H1 (cell line): Measurements from ENCODE around the gene GNGT2. TPM values are rescaled to one million over a fixed set of nuclear protein-coding genes. Genes with fewer than 3 reads are reported as not detected.
"Not testable (repeated sequence)": the region's sequence is repeated elsewhere in the genome, so short reads cannot be mapped to it uniquely, and the experiment has no call there.

ENCODE experiments used
- CTCF ChIA-PET: fragments of 300-600 bp; sonication (Branson Sonifier 250); formaldehyde crosslinking; loops from one replicate; lab custom pipeline; 2021; ENCODE audit not compliant: partially characterized antibody; lab: Charles Lee
- POLR2A ChIA-PET: fragments of 300-600 bp; sonication (Branson Sonifier 250); formaldehyde crosslinking; loops from one replicate; lab custom pipeline; 2021; ENCODE audit warnings: inconsistent platforms; ENCODE audit not compliant: partially characterized antibody; lab: Charles Lee
- DNase-seq, 2 experiments: peaks; one replicate each; pipeline versions ENCODE4 v3.0.0 to v3.0.0-alpha.2; 2010 to 2022; ENCODE audit warnings: low spot score in 2 of 2, low read depth in 1 of 2, mixed read lengths in 1 of 2
- FAIRE-seq: peaks from 2 replicates; lab custom pipeline; 2011; peaks lifted over from hg19 to GRCh38; lab: Jason Lieb, UNC
- H2AFZ ChIP-seq: 2 replicates; pipeline ENCODE4 v1.8.1; 2012; ENCODE audit warnings: low read length, inconsistent platforms
- H2AK5ac ChIP-seq: 2 replicates; pipeline ENCODE4 v1.6.1; 2013; ENCODE audit warnings: low read depth, low read length
- H2BK120ac ChIP-seq: replicated peaks from 2 replicates; pipeline ENCODE3; 2013; ENCODE audit warnings: low read depth, low read length, inconsistent platforms
- H2BK12ac ChIP-seq: 2 replicates; pipeline ENCODE4 v1.6.1; 2013; ENCODE audit warnings: low read depth, low read length
- H2BK15ac ChIP-seq: 2 replicates; pipeline ENCODE4 v1.6.1; 2013; ENCODE audit warnings: low read length
- H2BK20ac ChIP-seq: 2 replicates; pipeline ENCODE4 v1.6.1; 2013; ENCODE audit warnings: low read length
- H2BK5ac ChIP-seq: 2 replicates; pipeline ENCODE4 v1.6.1; 2013; ENCODE audit warnings: low read depth, low read length
- H3K14ac ChIP-seq: 2 replicates; pipeline ENCODE4 v1.6.1; 2013; ENCODE audit warnings: inconsistent platforms; ENCODE audit not compliant: insufficient read length
- H3K18ac ChIP-seq: 2 replicates; pipeline ENCODE4 v1.6.1; 2013; ENCODE audit warnings: low read length; ENCODE audit errors: extremely low read depth
- H3K23ac ChIP-seq: 2 replicates; pipeline ENCODE4 v1.6.1; 2013; ENCODE audit warnings: inconsistent platforms; ENCODE audit not compliant: insufficient read length
- H3K23me2 ChIP-seq: 2 replicates; pipeline ENCODE4 v1.6.1; 2013; ENCODE audit warnings: low read depth, low read length
- H3K27ac ChIP-seq: 2 replicates; pipeline ENCODE4 v1.6.1; 2011; ENCODE audit warnings: low read depth, low read length, inconsistent platforms
- H3K27me3 ChIP-seq, 4 experiments: replicated peaks in 1 of 4; 1 replicate in 1 of 4; 2 replicates in 3 of 4; pipeline versions ENCODE4 v1.6.1 to v1.8.1; 2011 to 2013; ENCODE audit warnings: low read length in 3 of 4, mild to moderate bottlenecking in 3 of 4, inconsistent platforms in 2 of 4, mixed read lengths in 2 of 4, moderate library complexity in 1 of 4; ENCODE audit not compliant: control insufficient read depth in 3 of 4, insufficient read depth in 3 of 4; ENCODE audit errors: extremely low read depth in 1 of 4
- H3K36me3 ChIP-seq, 4 experiments: 2 replicates each; pipeline versions ENCODE4 v1.6.1 to v1.8.1; 2011 to 2013; ENCODE audit warnings: mild to moderate bottlenecking in 4 of 4, low read length in 3 of 4, moderate library complexity in 2 of 4, control low read depth in 1 of 4, inconsistent platforms in 1 of 4; ENCODE audit not compliant: insufficient read depth in 4 of 4, control insufficient read depth in 2 of 4
- H3K4ac ChIP-seq: replicated peaks from 2 replicates; pipeline ENCODE3; 2013; ENCODE audit warnings: low read length, low read depth, mixed read lengths, inconsistent platforms; ENCODE audit not compliant: insufficient read length
- H3K4me1 ChIP-seq, 4 experiments: replicated peaks in 1 of 4; 1 replicate in 1 of 4; 2 replicates in 3 of 4; pipeline versions ENCODE4 v1.6.1 to v1.8.1; 2011 to 2013; ENCODE audit warnings: low read length in 3 of 4, inconsistent platforms in 2 of 4, mixed read lengths in 1 of 4; ENCODE audit not compliant: insufficient read depth in 4 of 4, control insufficient read depth in 3 of 4
- H3K4me2 ChIP-seq, 2 experiments: 2 replicates each; pipeline versions ENCODE4 v1.6.1 to v1.8.1; 2011 to 2013; ENCODE audit warnings: low read depth in 2 of 2, low read length in 2 of 2, control low read depth in 1 of 2, inconsistent platforms in 1 of 2, mild to moderate bottlenecking in 1 of 2; ENCODE audit not compliant: insufficient read depth in 1 of 2
- H3K4me3 ChIP-seq, 4 experiments: fragments of 200-600, 300-600 bp in 1 of 4; sonication (generic), shearing (Covaris generic), sonication (Bioruptor Twin) in 1 of 4; 2 replicates each; pipeline versions ENCODE4 v1.5.1 to v1.8.1; 2011 to 2016; ENCODE audit warnings: low read length in 4 of 4, low read depth in 3 of 4, control low read depth in 2 of 4, inconsistent platforms in 2 of 4, mild to moderate bottlenecking in 2 of 4, mixed read lengths in 1 of 4, moderate library complexity in 1 of 4; ENCODE audit not compliant: insufficient read depth in 2 of 4; ENCODE audit errors: extremely low read depth in 1 of 4
- H3K56ac ChIP-seq: replicated peaks from 2 replicates; pipeline ENCODE3; 2013; ENCODE audit warnings: low read depth, mild to moderate bottlenecking, mixed read lengths, low read length, inconsistent platforms; ENCODE audit not compliant: insufficient read length
- H3K79me1 ChIP-seq: 2 replicates; pipeline ENCODE4 v1.6.1; 2013; ENCODE audit warnings: low read depth, low read length, control low read depth
- H3K79me2 ChIP-seq, 2 experiments: 2 replicates each; pipeline versions ENCODE4 v1.6.1 to v1.8.1; 2012 to 2013; ENCODE audit warnings: low read length in 2 of 2, mild to moderate bottlenecking in 2 of 2, inconsistent platforms in 1 of 2; ENCODE audit not compliant: insufficient read depth in 2 of 2, control insufficient read depth in 1 of 2
- H3K9ac ChIP-seq, 4 experiments: replicated peaks in 1 of 4; 1 replicate in 1 of 4; 2 replicates in 3 of 4; pipeline versions ENCODE4 v1.6.1 to v1.8.1; 2011 to 2013; ENCODE audit warnings: low read depth in 3 of 4, low read length in 3 of 4, control low read depth in 2 of 4, mild to moderate bottlenecking in 2 of 4, moderate library complexity in 2 of 4, inconsistent platforms in 1 of 4; ENCODE audit errors: extremely low read depth in 1 of 4
- H3K9me3 ChIP-seq, 2 experiments: 2 replicates each; pipeline versions ENCODE4 v1.6.1 to v1.8.1; 2012 to 2013; ENCODE audit warnings: mild to moderate bottlenecking in 2 of 2, moderate library complexity in 2 of 2, control low read depth in 1 of 2, inconsistent platforms in 1 of 2, low read depth in 1 of 2, low read length in 1 of 2, mixed read lengths in 1 of 2; ENCODE audit not compliant: insufficient read depth in 2 of 2
- H4K20me1 ChIP-seq, 2 experiments: replicated peaks in 1 of 2; 2 replicates each; pipeline versions ENCODE3 to v1.8.1; 2011 to 2013; ENCODE audit warnings: inconsistent platforms in 2 of 2, low read length in 2 of 2, mild to moderate bottlenecking in 1 of 2; ENCODE audit not compliant: insufficient read depth in 2 of 2, control insufficient read depth in 1 of 2
- H4K5ac ChIP-seq: 2 replicates; pipeline ENCODE4 v1.6.1; 2013; ENCODE audit warnings: low read length, low read depth, mixed read lengths, inconsistent platforms; ENCODE audit not compliant: insufficient read length
- H4K8ac ChIP-seq: 2 replicates; pipeline ENCODE4 v1.8.0; 2013; ENCODE audit warnings: mild to moderate bottlenecking, moderate library complexity, low read length, inconsistent platforms; ENCODE audit not compliant: insufficient read depth; ENCODE audit errors: extremely low read depth
- H4K91ac ChIP-seq: replicated peaks from 2 replicates; pipeline ENCODE3; 2013; ENCODE audit warnings: low read length, mixed read lengths, inconsistent platforms; ENCODE audit not compliant: insufficient read length
- WGBS, 2 experiments: shearing (Covaris generic) in 1 of 2; methylation state at CpG; one replicate each; pipeline versions ENCODE4 v1.1.6 to v1.1.7; 2013 to 2015; ENCODE audit warnings: low lambda C conversion rate in 2 of 2, mixed read lengths in 2 of 2, inconsistent platforms in 1 of 2, low coverage in 1 of 2, missing lambda C conversion rate in 1 of 2; ENCODE audit not compliant: insufficient replicate concordance in 2 of 2, insufficient coverage in 1 of 2, insufficient read length in 1 of 2; ENCODE audit errors: extremely low coverage in 1 of 2, missing lambda C conversion rate in 1 of 2; 5-methylcytosine and 5-hydroxymethylcytosine counted together
- polyA plus RNA-seq, 7 experiments: library from polyadenylated mRNA; depleted of rRNA in 3 of 7; stranded (reverse) in 5 of 7; unstranded in 2 of 7; fragments of >200 nt in 5 of 7; fragments of 200-250 nt in 2 of 7; gene quantifications; 1 replicate in 5 of 7; 2 replicates in 1 of 7; 4 replicates in 1 of 7; pipeline versions ENCODE4 v1.2.1 to v1.2.3, GENCODE V29; 2011 to 2013; ENCODE audit warnings: missing spikeins in 2 of 7, mixed read lengths in 2 of 7
- total RNA-seq: library from RNA; stranded (reverse); fragmentation: NEBNext Ultra II Directional; extraction: Animal tissue kit (Norgen Biotek cat#: 25700); gene quantifications from 2 replicates; pipeline ENCODE4 v1.2.1, GENCODE V29; 2021

GNGT2 gene
- total and polyA plus RNA-seq, 2 of the 8 experiments (the other 6 are each of a cell fraction or from before 2014, with no cell fraction given) = 1.3 to 1.4 TPM

DNA sequence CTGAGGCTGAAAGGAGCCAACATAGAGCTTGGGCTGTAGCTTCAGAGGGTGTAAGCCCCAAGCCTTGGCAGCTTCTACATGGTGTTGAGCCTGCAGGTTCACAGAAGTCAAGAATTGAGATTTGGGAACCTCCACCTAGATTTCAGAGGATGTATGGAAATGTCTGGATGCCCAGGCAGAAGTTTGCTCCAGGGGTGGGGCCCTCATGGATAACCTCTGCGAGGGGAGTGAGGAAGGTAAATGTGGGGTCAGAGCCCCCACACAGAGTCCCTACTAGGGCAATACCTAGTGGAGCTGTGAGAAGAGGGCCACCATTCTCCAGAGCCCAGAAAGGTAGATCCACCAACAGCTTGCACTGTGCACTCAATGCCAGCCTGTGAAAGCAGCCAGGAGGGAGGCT is 25.0 kb downstream of the GNGT2 start:
- H2BK5ac ChIP-seq, H3K18ac ChIP-seq, H3K4me1 ChIP-seq, H3K4ac ChIP-seq, H2BK12ac ChIP-seq, H3K9ac ChIP-seq, H3K14ac ChIP-seq, H3K79me1 ChIP-seq, H4K8ac ChIP-seq, H2AFZ ChIP-seq, H3K23me2 ChIP-seq, H3K23ac ChIP-seq, H2AK5ac ChIP-seq, H2BK15ac ChIP-seq, H2BK120ac ChIP-seq, H4K20me1 ChIP-seq, FAIRE-seq, H3K56ac ChIP-seq, H3K27me3 ChIP-seq, H4K91ac ChIP-seq, H3K79me2 ChIP-seq, H3K9me3 ChIP-seq, H4K5ac ChIP-seq, H2BK20ac ChIP-seq, DNase-seq, H3K27ac ChIP-seq, H3K4me2 ChIP-seq, H3K36me3 ChIP-seq, H3K4me3 ChIP-seq: not testable (repeated sequence)
- POLR2A ChIA-PET = interaction anchor here (0.6 kb wide), 1 partner anchor 225 kb away, joined by 3 read pairs; no protein-coding TSS in a partner anchor
- 91% methylated on average over 1 of the region's 1 CpG; no CpG with 5 or more reads in 1 of the 2 experiments for WGBS, 2 experiments
- CTCF ChIA-PET = interaction anchor here (1.0 to 1.8 kb wide), 3 partner anchors 10 to 106 kb away, joined by 3 to 5 read pairs (median 3); no protein-coding TSS in a partner anchor

- H4K5ac ChIP-seq, H4K20me1 ChIP-seq, FAIRE-seq, H3K14ac ChIP-seq, H3K27ac ChIP-seq, H3K4me2 ChIP-seq, H3K79me1 ChIP-seq, H2BK5ac ChIP-seq, H2BK15ac ChIP-seq, H2BK12ac ChIP-seq, H2AK5ac ChIP-seq, H3K9me3 ChIP-seq, H3K18ac ChIP-seq, H3K27me3 ChIP-seq, H3K23ac ChIP-seq, H2AFZ ChIP-seq, H3K56ac ChIP-seq, H3K4me1 ChIP-seq, DNase-seq, H2BK20ac ChIP-seq, H2BK120ac ChIP-seq, H3K9ac ChIP-seq, H3K23me2 ChIP-seq, H4K8ac ChIP-seq, H3K4me3 ChIP-seq, H3K36me3 ChIP-seq, H3K4ac ChIP-seq, H4K91ac ChIP-seq, H3K79me2 ChIP-seq: not testable (repeated sequence)
- ChIA-PET CTCF (interaction anchor here (0.8 kb wide), 1 partner anchor 35 kb away, joined by 3 read pairs; no protein-coding TSS in a partner anchor), POLR2A (interaction anchor here (1.2 to 2.9 kb wide), 2 partner anchors 8 to 269 kb away, joined by 3 to 8 read pairs; no protein-coding TSS in a partner anchor)
These were observed 25.9 kb downstream of the GNGT2 start for GRCh38 chr17:49184522-49184921.
